HG02973 (cell line): ENCODE measurements around the gene MILR1.
"Not testable (repeated sequence)": the region's sequence is repeated elsewhere in the genome, so short reads cannot be mapped to it uniquely, and the experiment has no call there.

Experiments
- ATAC-seq: cut with Tn5 transposase; IDR thresholded peaks from one replicate; pipeline ENCODE4 v1.9.1; 2021; ENCODE audit warnings: moderate library complexity; ENCODE audit not compliant: unreplicated experiment

MILR1 gene

GRCh38 chr17:64426596-64426995, 22.3 kb upstream of the MILR1 start:
- ATAC-seq: no peak

- no peak for ATAC-seq
Measured at GRCh38 chr17:64428406-64428805, 20.5 kb upstream of the MILR1 start.

DNA sequence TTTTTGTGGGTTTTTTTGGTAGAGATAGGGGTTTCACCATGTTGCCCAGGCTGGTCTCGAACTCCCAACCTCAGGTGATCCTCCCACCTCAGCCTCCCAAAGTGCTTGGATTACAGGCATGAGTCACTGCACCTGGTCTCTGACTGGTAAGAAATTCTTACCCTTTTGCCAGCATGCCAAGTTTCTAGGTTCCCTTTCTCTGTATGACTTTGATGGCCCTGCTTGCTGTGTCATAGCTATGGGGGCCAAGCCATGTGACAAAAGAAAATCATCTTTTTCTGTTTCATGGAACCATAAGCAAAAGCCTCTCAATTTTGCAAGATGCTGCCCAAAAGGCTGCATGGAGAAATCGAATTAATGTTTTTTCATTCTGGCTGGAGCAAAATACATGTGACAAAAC, 18.9 kb upstream of the MILR1 start:
- ATAC-seq: not testable (repeated sequence)

DNA sequence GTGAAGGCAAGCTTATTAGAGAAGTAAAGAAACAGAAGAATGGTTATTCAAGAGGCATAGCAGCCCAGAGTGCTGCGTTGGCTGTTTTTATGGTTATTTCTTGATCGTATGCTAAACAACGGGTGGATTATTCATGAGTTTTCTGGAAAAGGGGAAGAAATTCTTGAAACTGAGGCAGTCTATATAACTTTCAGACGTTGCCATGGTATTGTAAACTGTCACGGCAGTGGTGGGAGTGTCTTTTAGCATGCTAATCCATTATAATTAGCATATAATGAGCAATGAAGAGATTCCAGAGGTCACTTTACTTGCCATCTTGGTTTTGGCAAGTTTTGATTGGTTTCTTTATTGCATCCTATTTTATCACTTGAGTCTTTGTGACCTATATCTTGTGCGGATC, 17.4 kb upstream of the MILR1 start:
- ATAC-seq: no peak

- no peak for ATAC-seq
Measured at GRCh38 chr17:64437944-64438525, 10.9 kb upstream of the MILR1 start.

- not testable (repeated sequence) for ATAC-seq
Measured at GRCh38 chr17:64439521-64439920, 9.4 kb upstream of the MILR1 start.

- ATAC-seq: no peak
Measured at GRCh38 chr17:64439956-64440355, 9.0 kb upstream of the MILR1 start.

DNA sequence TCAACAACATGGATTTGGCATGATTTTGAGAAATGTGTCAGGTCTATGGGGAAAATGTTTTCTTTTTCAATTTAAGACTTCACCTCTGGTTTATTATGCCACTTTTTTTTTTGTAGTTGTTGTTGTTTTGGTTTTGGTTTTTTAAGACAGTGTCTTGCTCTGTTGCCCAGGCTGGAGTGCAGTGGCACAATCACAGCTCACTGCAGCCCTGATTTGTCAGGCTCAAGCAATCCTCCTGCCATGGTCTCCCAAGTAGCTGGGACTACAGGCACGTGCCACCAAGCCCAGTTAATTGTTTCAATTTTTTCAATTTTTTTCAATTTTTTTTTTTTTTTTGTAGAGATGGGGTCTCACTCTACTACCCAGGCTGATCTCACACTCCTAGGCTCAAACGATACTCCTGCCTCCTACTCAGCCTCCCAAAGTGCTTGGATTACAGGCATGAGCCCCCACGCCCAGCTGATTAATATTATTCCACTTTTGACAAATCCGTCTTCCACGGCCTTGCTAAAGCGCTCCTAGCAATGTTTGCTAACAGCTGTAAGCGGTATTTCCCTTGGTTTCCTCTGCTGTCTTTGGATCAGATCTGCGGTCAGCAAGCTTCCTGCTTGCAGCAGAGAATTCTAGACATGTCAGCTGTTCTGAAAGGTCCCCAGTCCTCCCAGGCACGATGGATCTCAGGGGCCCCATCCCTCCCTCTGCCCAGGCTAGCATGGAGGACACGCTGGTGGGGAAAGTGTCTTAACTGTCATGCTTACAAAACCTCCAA, 7.0 kb upstream of the MILR1 start:
- ATAC-seq: no peak

- ATAC-seq: no peak
Measured at GRCh38 chr17:64442541-64442971, 6.4 kb upstream of the MILR1 start.

DNA sequence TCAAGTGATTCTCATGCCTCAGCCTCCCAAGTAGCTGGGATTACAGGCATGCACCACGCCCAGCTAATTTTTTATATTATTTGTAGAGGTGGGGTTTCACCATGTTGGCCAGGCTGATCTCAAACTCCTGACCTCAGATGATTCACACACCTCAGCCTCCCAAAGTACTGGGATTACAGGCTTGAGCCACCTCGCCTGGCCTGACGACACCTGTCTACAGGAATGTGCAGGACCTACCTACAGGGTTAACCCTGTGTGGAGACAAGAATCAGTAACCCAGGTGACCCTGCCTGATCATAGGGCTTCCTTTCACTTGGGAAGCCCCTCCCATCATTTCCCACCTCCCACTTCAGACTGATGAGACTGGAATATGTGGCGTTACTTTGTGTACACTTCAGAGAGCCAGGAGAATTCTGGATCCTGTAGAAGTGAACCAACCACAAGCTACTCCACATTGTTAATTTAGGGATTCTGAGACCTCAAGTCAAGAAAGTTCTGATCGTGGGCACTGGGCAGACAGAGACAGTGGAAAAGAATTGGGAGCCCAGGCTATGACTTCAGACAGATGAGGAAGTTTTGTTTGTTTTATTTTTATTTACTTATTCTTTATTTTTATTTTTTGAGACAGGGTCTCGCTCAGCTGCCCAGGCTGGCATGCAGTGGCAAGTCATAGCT, 5.7 kb upstream of the MILR1 start:
- ATAC-seq: no peak

- ATAC-seq: no peak
Measured at GRCh38 chr17:64447526-64447925, 1.4 kb upstream of the MILR1 start.

- ATAC-seq: no peak
Measured at GRCh38 chr17:64449545-64449944, 630 bp downstream of the MILR1 start.

DNA sequence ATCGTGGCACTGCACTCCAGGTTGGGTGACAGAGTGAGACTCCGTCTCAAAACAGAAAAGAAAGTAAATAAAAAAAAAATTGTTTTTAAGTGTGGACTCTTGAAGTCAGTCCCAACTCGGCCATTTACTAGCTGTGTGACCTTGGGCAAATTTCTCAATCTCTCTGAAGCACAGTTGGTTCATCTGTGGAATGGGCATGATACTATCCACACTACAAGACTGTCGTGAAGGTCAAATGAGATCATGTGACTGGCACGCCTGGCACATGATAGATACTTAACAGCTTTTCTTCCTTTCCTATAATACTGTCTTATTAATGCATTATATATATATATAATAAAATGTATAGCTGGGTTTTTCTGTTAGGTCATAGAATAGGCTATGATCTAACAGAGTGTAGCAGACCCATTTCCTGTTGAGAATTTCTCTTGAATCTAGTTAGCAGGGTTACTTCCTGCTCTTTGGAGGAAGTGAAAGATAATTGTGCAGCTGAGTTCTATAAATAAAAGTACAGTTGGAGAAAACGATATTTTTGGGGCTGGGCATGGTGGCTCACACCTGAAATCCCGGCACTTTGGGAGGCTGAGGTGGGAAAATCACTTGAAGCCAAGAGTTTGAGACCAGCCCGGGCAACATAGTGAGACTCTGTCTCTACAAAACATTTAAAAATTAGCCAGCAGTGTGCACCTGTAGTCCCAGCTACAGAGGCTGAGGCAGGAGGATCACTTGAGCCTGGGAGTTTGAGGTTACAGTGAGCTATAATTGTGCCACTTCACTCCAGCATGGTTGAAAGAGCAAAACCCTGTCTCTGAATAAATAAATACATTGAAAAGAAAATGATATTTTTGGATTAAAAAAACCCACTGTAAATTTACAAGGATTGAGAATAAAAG, 7.3 kb downstream of the MILR1 start:
- no peak for ATAC-seq

DNA sequence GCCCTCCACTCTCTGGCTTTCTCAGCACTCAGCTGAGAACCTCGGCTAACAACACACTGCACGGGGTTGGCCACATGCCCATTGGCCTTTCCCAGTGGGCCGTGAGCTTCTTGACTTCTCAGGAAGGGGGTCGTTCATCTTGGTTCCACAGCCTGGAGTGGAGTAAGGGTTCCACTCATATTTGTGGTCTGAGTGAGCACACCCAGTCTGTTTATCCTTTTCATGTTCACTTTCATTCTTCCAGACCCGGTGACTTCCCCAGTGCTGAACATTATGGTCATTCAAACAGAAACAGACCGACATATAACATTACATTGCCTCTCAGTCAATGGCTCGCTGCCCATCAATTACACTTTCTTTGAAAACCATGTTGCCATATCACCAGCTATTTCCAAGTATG, 8.2 kb downstream of the MILR1 start:
- no peak for ATAC-seq

DNA sequence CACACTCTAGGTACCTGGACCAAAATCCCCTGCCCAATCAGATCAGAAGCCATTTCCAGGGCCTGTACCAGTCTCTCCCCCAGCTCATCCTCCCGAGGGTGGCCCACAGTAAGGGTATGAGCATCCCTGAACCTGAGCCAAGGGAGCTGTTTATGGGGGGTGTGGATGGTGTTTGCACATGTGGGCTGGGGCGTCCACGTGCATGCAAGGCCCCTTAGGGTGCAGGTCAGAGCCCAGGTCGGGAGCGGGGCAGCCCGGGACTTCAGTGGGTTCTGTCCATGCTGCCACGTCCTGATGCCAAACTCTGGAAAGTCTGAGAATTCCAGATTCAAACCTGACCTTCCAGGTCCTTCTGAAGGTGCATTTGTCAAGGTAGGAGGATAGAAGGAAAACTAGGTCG, 9.8 kb downstream of the MILR1 start:
- no peak for ATAC-seq

- no peak for ATAC-seq
Measured at GRCh38 chr17:64459284-64459747, 10.4 kb downstream of the MILR1 start.

DNA sequence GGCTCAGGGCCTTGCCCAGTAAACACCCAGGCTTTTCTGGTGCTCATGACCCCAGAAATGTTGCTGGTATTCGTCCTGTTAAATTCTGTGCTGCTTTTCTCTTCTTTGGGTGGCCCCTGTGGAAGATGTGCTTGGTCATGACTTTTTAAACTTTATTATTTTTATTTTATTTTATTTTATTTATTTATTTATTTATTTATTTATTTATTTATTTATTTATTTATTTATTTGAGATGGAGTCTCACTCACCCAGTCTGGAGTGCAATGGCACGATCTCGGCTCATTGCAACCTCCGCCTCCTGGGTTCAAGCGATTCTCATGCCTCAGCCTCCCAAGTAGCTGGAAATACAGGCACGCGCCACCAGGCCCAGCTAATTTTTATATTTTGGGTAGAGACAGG, 10.9 kb downstream of the MILR1 start:
- not testable (repeated sequence) for ATAC-seq

DNA sequence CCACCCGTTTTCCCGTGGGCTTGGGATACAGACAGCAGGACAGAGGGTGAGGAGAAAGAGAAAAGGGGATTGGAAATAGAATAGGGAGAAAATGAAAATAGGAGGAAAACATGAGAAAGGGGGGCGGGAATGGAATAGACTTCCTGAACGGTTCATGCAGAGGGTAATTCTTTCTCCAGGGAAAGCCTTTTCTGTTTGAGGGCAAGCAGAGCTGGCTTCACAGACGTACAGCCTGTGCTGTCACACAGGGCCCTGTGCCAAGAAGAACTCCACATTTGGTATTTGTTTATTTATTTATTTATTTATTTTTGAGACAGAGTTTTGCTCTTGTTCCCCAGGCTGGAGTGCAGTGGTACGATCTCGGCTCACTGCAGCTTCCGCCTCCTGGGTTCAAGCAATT, 12.0 kb downstream of the MILR1 start:
- no peak for ATAC-seq

GRCh38 chr17:64461788-64462187, 12.9 kb downstream of the MILR1 start:
- no peak for ATAC-seq

GRCh38 chr17:64466019-64466735, 17.3 kb downstream of the MILR1 start:
- ATAC-seq: no peak
